HG02610 (cell line): ENCODE data around the gene HINT2.

ENCODE experiments used
- ATAC-seq: cut with Tn5 transposase; IDR thresholded peaks from one replicate; pipeline ENCODE4 v1.9.1; 2021; ENCODE audit warnings: mild to moderate bottlenecking, moderate library complexity; ENCODE audit not compliant: unreplicated experiment

Gene HINT2

GRCh38 chr9:35781066-35781465, 33.8 kb downstream of the HINT2 start:
- no peak for ATAC-seq

GRCh38 chr9:35778496-35778895, 36.3 kb downstream of the HINT2 start:
- no peak for ATAC-seq

GRCh38 chr9:35776018-35776417, 38.8 kb downstream of the HINT2 start:
- peak; percentile 62 for ATAC-seq

- no peak for ATAC-seq
These were observed 39.8 kb downstream of the HINT2 start for GRCh38 chr9:35774907-35775635.

- no peak for ATAC-seq
These were observed 42.9 kb downstream of the HINT2 start for GRCh38 chr9:35771943-35772342.

- ATAC-seq: no peak
These were observed 43.3 kb downstream of the HINT2 start for GRCh38 chr9:35771534-35771933.

GRCh38 chr9:35771075-35771433, 43.8 kb downstream of the HINT2 start:
- no peak for ATAC-seq

GRCh38 chr9:35769763-35770162, 45.1 kb downstream of the HINT2 start:
- no peak for ATAC-seq

- ATAC-seq: no peak
These were observed 47.4 kb downstream of the HINT2 start for GRCh38 chr9:35767458-35767857.

- ATAC-seq: no peak
These were observed 47.8 kb downstream of the HINT2 start for GRCh38 chr9:35766997-35767396.

GRCh38 chr9:35763803-35764202, 51.0 kb downstream of the HINT2 start:
- no peak for ATAC-seq

GRCh38 chr9:35763181-35763580, 51.7 kb downstream of the HINT2 start:
- ATAC-seq: no peak
